SU-DHL-6 (cell line): ENCODE results near the gene FOXO6.

Experiments
- H2AFZ ChIP-seq: fragments of 200-600 bp; sonication (generic); 2 replicates; pipeline ENCODE4 v1.6.1; 2014; ENCODE audit warnings: low read depth, mild to moderate bottlenecking, moderate library complexity, mixed read lengths, antibody characterized with exemption, low read length; ENCODE audit not compliant: severe bottlenecking
- H3F3A ChIP-seq: fragments of 200-600 bp; shearing (Covaris generic); 2 replicates; pipeline ENCODE4 v1.6.0; 2016; ENCODE audit warnings: antibody characterized with exemption, mild to moderate bottlenecking; ENCODE audit not compliant: insufficient read depth
- H3K27ac ChIP-seq: fragments of 200-600 bp; sonication (generic); 2 replicates; pipeline ENCODE4 v1.5.1; 2016; ENCODE audit warnings: low read depth, mild to moderate bottlenecking, low read length, moderate library complexity, mixed read lengths
- H3K27me3 ChIP-seq: fragments of 200-600 bp; sonication (generic), shearing (Covaris generic); 2 replicates; pipeline ENCODE4 v1.6.0; 2014; ENCODE audit warnings: mild to moderate bottlenecking, low read length
- H3K36me3 ChIP-seq: fragments of 200-600 bp; sonication (generic); 2 replicates; pipeline ENCODE4 v1.6.1; 2014; ENCODE audit warnings: mild to moderate bottlenecking, low read length, mixed read lengths
- H3K4me2 ChIP-seq: fragments of 300-600, 200-600 bp; shearing (Covaris generic), sonication (generic); 2 replicates; pipeline ENCODE4 v1.6.0; 2014; ENCODE audit warnings: low read length, low read depth, mild to moderate bottlenecking; ENCODE audit not compliant: poor library complexity, severe bottlenecking
- H3K4me3 ChIP-seq: fragments of 200-600 bp; sonication (generic); 2 replicates; pipeline ENCODE4 v1.5.1; 2014; ENCODE audit warnings: antibody characterized with exemption, low read length, mild to moderate bottlenecking, mixed read lengths; ENCODE audit not compliant: insufficient read depth, poor library complexity, severe bottlenecking
- H3K79me2 ChIP-seq: fragments of 200-600 bp; sonication (generic); 2 replicates; pipeline ENCODE4 v1.6.1; 2014; ENCODE audit warnings: mild to moderate bottlenecking, low read length, moderate library complexity; ENCODE audit not compliant: insufficient read depth
- H3K9ac ChIP-seq: fragments of 200-600 bp; sonication (generic); 2 replicates; pipeline ENCODE4 v1.7.0; 2014; ENCODE audit warnings: mild to moderate bottlenecking, low read length
- H3K9me2 ChIP-seq: fragments of 200-600 bp; sonication (generic); replicated peaks from 2 replicates; pipeline ENCODE4 v1.6.1; 2014; ENCODE audit warnings: low read length; ENCODE audit not compliant: insufficient read depth
- H3K9me3 ChIP-seq: fragments of 200-600 bp; sonication (generic); 2 replicates; pipeline ENCODE4 v1.6.1; 2014; ENCODE audit warnings: low read length, mixed read lengths; ENCODE audit not compliant: insufficient read depth
- H4K20me1 ChIP-seq: fragments of 200-600 bp; sonication (generic); 2 replicates; pipeline ENCODE4 v1.6.1; 2014; ENCODE audit warnings: low read depth, mild to moderate bottlenecking, antibody characterized with exemption, low read length, moderate library complexity, mixed read lengths
- CTCF ChIP-seq: fragments of 200-600 bp; sonication (generic); IDR thresholded peaks from one replicate; pipeline ENCODE4 v1.5.1; 2017; ENCODE audit warnings: antibody characterized with exemption, mild to moderate bottlenecking, low read length, moderate library complexity; ENCODE audit not compliant: insufficient read depth, poor library complexity, severe bottlenecking
- EZH2phosphoT487 ChIP-seq: fragments of 200-600 bp; sonication (generic), shearing (Covaris generic); conservative IDR thresholded peaks from 2 replicates; pipeline ENCODE4 v1.6.1; 2018; ENCODE audit warnings: mild to moderate bottlenecking, antibody characterized with exemption, low read length, moderate library complexity, mixed read lengths

Gene FOXO6

GRCh38 chr1:41386196-41386663 lies 25.0 kb downstream of the FOXO6 start:
- no peak overlapping the region for H3K4me2 ChIP-seq
- no peaks in the 10 kb centered on the region for H3K79me2 ChIP-seq
- no peak overlapping the region for H3K27ac ChIP-seq
- no peak overlapping the region for H2AFZ ChIP-seq
- no peaks in the 10 kb centered on the region for H3K27me3 ChIP-seq
- no peaks in the 10 kb centered on the region for H3K9me3 ChIP-seq
- TF ChIP-seq CTCF (no peak), EZH2phosphoT487 (no peak)
- H3K9me2 ChIP-seq = no peaks in the 10 kb centered on the region
- H3K36me3 ChIP-seq = no peaks in the 10 kb centered on the region
- H4K20me1 ChIP-seq = no peaks in the 10 kb centered on the region
- H3K4me3 ChIP-seq = no peak overlapping the region
- H3F3A ChIP-seq = no peaks in the 10 kb centered on the region
- H3K9ac ChIP-seq = no peak overlapping the region

- Histone ChIP-seq H3K4me3 (no peak overlapping the region), H3K9me3 (no peaks in the 10 kb centered on the region), H3K36me3 (no peaks in the 10 kb centered on the region), H3K9me2 (no peaks in the 10 kb centered on the region), H3K27ac (no peak overlapping the region), H3F3A (no peaks in the 10 kb centered on the region), H2AFZ (no peak overlapping the region), H4K20me1 (no peaks in the 10 kb centered on the region), H3K79me2 (no peaks in the 10 kb centered on the region), H3K4me2 (no peak overlapping the region), H3K9ac (no peak overlapping the region), H3K27me3 (no peaks in the 10 kb centered on the region)
- TF ChIP-seq EZH2phosphoT487 = no peak
- no peak for TF ChIP-seq CTCF
These were observed 26.4 kb downstream of the FOXO6 start for GRCh38 chr1:41387667-41388091.

GRCh38 chr1:41388510-41388909 lies 27.3 kb downstream of the FOXO6 start:
- no peaks in the 10 kb centered on the region for H3K27me3 ChIP-seq

More at GRCh38 chr1:41388510-41388909, 27.3 kb downstream of the FOXO6 start:
- no peaks in the 10 kb centered on the region for H3K9me2 ChIP-seq
- H3K4me3 ChIP-seq = no peak overlapping the region
- TF ChIP-seq CTCF (no peak), EZH2phosphoT487 (no peak)
- no peak overlapping the region for H2AFZ ChIP-seq
- no peaks in the 10 kb centered on the region for H4K20me1 ChIP-seq
- no peaks in the 10 kb centered on the region for H3K36me3 ChIP-seq
- H3K9ac ChIP-seq = no peak overlapping the region
- H3F3A ChIP-seq = no peaks in the 10 kb centered on the region
- no peaks in the 10 kb centered on the region for H3K9me3 ChIP-seq
- no peaks in the 10 kb centered on the region for H3K79me2 ChIP-seq
- H3K27ac ChIP-seq = no peak overlapping the region
- no peak overlapping the region for H3K4me2 ChIP-seq
